GM21526 (cell line): ENCODE measurements around the gene TMEM121B.

Experiments
- ATAC-seq: cut with Tn5 transposase; IDR thresholded peaks from one replicate; pipeline ENCODE4 v1.9.1; 2021; ENCODE audit warnings: moderate library complexity; ENCODE audit not compliant: unreplicated experiment, low FRiP score

TMEM121B gene

DNA sequence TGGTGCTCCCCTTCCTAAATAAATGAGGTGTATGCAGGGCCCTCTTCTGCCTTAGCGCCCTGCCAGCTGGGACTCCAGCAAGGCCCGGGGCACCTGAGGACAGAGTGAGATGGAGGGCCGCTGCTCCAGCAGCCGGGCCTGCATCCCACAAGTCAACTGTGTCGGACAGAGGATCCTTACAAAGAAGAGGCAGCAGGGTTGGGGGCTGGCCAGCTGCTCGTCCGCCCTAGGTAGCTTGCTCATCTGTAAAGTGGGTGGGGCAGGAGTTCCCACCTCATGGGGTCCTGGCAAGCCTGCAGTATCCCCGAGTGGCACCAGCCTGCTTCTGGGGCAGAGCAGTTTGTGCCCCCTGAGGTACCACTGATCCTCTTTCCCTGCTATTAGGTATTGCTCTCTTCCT, 7.6 kb downstream of the TMEM121B start:
- no peak for ATAC-seq

DNA sequence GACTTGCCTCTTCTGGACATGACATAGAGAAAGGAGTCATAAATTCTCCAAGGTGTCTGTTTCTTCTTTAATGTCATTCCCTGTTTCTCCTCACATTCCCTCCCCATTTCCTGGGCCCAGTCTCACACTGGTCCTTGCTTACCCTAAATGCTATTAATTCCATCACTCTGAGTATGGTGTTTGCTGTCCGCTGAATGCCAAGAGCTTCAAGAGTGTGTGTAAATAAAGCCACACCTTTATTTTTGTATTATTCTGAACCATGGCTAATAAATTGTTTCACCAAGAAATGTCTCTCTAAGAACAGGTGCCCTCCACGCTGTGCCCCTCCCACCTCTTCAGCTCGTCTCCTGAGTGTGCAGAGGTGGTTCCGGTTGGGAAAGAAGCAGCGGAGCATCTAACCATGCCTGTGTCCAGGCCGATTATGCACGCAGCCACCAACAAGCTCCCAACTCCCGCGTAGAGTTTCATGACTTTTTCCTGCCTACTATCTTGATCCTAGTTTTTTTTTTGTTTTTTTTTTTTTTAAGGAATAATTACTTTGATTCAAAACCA, 8.6 kb downstream of the TMEM121B start:
- no peak for ATAC-seq

DNA sequence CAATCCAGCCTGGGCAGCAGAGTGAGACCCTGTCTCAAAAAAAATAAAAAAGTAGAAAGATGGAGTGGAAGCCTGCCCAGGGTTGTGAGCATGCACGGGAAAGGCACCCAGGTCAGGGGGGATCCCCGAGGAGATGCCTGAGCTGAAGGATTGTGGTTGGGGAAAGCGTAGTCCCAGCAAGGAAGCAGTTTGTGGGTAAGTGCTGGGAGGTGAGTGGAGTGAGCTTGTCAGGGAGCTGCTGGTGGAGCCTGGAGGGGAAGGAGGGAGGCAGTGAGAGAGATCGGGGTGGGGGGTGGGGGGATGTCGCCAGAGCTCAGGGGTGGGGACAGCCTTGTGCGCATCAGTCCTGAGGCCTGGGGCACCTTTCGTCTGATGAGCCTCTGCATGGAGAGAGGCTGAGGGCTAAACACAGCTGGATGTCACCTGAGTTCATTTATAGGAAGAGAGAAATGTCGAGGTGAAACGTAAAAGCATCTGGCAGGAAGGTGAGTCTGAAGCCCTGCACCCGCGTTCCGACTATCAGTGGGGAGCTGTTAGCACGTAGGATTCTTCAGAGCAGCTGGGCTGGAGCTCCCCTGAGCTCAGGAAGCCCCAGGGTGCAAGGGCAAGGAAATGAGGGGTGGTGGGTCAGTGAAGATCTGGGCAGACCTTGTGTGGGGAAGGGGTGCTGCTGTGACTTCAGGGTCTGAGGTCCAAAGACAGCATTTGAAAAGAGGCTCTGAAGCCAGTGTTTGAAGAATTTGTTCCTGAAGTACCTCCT, 10.2 kb downstream of the TMEM121B start:
- ATAC-seq: no peak

DNA sequence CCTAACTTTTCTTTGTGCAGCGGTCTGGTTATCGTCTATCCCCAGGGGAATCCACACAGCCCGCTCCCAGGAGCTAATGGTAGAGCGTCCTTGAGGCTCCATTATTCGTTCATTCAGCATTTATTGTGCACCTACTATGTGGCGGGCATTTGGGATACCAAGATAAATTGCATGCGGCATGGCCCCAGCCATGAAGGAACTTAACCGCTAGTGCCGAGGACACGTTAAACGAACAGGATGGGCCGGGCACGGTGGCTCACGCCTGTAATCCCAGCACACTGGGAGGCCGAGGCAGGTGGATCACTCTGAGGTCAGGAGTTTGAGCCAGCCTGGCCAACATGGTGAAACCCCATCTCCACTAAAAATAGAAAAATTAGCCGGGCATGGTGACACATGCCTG, 11.2 kb downstream of the TMEM121B start:
- ATAC-seq: no peak

DNA sequence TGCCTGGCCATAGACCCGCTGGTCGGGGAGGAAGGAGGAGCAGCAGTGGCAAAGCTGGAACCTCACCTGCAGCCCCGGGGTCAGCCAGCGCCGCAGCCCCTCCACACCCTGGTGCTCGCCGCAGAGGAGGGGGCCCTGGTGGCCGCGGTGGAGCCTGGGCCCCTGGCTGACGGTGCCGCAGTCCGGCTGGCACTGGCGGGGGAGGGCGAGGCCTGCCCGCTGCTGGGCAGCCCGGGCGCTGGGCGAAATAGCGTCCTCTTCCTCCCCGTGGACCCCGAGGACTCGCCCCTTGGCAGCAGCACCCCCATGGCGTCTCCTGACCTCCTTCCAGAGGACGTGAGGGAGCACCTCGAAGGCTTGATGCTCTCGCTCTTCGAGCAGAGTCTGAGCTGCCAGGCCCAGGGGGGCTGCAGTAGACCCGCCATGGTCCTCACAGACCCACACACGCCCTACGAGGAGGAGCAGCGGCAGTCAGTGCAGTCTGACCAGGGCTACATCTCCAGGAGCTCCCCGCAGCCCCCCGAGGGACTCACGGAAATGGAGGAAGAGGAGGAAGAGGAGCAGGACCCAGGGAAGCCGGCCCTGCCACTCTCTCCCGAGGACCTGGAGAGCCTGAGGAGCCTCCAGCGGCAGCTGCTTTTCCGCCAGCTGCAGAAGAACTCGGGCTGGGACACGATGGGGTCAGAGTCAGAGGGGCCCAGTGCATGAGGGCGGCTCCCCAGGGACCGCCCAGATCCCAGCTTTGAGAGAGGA, 11.9 kb downstream of the TMEM121B start:
- ATAC-seq: no peak

DNA sequence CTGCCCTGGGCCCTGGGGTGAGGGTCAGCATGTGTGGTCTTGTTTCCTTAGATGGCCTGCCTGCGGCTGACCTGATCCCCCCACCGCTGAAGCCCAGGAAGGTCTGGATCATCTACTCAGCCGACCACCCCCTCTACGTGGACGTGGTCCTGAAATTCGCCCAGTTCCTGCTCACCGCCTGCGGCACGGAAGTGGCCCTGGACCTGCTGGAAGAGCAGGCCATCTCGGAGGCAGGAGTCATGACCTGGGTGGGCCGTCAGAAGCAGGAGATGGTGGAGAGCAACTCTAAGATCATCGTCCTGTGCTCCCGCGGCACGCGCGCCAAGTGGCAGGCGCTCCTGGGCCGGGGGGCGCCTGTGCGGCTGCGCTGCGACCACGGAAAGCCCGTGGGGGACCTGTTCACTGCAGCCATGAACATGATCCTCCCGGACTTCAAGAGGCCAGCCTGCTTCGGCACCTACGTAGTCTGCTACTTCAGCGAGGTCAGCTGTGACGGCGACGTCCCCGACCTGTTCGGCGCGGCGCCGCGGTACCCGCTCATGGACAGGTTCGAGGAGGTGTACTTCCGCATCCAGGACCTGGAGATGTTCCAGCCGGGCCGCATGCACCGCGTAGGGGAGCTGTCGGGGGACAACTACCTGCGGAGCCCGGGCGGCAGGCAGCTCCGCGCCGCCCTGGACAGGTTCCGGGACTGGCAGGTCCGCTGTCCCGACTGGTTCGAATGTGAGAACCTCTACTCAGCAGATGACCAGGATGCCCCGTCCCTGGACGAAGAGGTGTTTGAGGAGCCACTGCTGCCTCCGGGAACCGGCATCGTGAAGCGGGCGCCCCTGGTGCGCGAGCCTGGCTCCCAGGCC, 12.7 kb downstream of the TMEM121B start:
- no peak for ATAC-seq

DNA sequence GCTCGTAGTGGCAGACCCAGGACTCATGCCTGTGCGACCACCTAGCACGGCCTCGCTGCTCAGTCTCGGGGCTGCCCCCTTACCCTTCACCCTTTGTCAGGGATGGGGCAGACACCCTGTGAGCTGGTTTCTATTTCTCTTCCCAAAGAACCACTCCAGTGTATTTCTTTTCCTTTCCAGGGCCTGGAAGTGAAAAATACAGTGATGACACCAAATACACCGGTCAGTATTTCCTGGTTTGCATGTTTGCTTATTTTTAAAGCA, 13.7 kb downstream of the TMEM121B start:
- ATAC-seq: no peak

DNA sequence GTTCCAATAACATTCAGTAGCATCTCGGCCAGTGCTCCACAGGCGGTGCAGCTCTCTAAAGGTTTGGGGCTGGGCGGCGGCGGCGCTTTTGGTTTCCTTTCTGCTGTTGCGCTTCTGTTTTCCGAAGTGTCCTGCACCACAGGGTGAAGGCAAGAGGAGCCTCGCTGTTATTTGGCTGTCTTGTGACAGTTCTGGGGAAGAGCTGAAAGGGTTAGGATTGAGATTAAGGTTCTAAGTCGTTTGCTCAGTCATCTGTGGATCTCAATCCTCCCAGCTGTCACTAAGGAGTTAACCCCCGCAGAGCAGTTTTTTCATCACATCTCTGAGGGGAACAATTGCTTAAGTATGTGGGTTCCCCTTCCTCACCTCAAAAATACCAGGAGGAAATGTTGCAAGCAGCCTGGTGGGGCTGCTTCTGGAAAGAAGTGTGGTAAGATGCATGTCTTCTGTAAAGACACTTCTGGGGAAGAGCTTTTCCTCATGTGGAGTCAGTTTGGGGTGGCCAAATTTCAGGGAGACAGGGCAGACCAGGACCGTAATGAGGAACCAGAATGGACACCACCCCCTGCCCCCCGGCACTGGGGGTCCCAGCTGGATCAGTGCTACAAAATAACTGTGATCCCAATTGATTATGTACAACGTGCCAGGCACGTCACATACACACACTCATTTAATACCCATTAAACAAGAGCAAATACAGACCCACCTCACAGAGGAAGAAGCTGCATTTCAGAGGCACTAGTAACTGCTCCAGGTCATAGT, 14.2 kb downstream of the TMEM121B start:
- ATAC-seq: no peak

DNA sequence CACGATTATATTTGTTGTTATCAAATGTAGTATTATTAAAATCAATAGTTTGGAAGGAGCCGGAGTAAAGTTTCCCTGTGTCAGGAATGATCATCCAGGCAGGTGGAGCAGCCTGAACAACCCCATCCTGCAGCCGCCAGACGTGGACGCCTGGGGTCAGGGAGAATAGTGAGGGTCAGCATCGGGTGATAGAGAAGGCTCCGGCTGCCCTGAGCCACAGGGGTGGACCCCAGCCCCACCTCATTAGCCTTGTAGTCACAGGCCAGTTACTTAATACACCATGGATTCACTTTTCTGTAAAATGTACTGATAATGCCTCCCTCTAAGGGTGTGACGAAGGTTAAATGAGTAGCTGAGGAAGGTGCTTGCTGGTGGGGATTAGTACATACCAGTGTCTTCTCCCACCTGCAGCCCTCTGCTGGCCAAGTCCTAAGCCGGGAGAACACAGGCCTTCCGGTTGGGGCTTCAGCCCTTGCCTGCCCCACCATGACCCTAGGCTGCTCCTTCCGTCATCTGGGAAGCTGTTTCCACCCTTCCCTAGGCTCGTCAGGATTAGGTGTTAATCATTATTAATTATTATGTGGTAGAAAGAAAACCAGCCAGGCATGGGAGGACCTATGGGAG, 14.9 kb downstream of the TMEM121B start:
- ATAC-seq: no peak

DNA sequence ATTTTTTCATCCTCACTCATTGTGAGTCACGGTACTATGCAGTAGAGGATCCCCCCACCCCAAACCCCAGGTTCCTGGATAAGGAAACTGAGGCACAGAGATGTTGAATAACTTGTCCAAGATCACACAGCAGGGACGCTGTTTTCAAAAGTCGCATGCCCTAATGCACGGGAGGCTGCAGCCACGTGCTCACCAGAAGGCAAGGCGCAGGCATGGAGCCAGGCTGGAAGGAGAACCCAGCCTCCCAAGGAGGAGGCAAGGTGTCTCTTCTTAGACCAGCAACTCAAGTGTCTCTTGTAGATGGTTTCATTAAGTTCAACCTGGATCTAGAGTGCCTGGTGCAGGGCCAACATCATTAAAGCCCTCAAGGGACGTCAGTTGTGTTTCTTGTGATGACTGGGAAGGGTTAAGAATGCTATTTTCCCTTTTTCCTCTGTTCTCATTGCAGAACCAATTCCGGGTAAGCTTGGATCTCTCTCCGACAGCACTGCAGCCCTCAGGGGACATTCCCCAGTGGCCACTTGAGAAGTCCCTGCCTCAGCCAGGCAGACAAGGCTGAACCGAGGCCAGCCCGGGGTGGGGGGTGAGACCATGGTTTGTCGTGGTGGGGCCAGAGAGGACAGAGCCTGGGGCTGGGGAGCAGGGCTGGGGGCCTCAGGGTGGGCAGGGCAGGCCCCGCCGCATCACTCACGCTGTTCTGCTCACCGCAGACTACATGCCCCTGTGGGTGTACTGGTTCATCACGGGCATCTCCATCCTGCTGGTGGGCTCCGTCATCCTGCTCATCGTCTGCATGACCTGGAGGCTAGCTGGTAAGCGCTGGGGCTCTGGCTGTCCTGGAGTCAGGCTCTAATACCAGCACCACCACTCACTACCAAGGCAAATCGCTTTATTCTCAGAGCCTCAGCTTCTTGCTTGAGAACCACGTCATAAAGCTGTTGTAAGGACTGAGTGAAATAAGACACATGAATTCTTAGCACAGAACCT, 15.7 kb downstream of the TMEM121B start:
- no peak for ATAC-seq

DNA sequence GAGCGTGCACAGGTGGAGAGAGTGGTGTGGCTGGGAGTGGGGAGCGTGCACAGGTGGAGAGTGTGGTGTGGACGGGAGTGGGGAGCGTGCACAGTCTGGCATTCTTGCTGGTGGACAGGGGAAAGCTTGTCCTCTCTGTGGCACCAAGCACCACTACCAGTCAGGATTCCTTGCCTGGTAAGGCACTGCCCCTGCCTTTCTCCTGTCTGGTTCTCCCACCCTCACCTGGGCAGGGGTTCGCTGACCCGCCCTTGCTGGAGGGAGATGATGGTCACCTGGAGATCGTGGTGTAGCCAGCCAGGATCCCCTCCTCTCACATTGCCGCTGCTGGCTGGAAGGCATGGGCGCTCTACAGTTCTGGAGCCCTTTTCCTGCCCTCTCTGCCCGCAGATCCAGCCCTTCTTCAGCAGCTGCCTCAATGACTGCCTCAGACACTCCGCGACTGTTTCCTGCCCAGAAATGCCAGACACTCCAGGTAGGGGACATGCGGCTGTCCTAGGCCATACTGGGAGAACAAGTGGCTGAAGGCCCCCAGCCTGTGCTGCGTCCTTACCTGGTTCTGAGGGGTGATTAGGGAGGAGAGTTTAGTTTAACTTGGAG, 16.7 kb downstream of the TMEM121B start:
- ATAC-seq: no peak

DNA sequence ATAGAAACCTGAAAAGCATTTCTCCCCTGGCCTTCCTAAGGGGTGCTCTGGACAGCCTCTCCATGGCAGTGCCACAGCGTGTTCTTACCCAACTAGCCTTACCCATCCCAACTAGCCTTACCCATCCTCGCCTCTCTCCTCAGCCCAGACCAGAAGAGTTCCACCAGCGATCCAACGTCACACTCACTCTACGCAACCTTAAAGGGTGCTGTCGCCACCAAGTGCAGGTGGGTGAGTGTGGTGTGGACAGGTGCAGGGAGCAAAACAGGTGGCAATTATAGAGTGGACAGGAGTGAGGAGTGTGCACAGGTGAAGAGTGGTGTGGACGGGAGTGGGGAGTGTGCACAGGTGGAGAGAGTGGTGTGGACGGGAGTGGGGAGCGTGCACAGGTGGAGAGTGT, 17.8 kb downstream of the TMEM121B start:
- ATAC-seq: no peak

DNA sequence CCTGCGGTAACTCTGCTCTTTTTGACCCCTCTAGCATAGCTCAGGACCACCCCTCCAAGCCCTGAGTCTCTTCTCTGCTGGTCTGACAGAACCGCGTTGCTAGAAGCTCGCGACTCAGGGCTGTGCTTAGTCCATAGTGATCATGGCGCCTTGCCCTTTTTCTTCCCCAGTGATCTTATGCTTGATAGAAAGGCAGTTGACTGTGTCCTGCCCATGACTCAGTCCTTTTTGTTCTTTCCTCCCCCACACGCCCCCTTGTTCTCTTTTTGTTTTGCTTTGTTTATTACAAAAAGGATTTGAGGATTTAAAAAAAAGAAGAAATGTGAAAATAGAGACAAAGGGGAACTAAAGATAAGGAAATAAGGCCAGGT, 18.9 kb downstream of the TMEM121B start:
- no peak for ATAC-seq

DNA sequence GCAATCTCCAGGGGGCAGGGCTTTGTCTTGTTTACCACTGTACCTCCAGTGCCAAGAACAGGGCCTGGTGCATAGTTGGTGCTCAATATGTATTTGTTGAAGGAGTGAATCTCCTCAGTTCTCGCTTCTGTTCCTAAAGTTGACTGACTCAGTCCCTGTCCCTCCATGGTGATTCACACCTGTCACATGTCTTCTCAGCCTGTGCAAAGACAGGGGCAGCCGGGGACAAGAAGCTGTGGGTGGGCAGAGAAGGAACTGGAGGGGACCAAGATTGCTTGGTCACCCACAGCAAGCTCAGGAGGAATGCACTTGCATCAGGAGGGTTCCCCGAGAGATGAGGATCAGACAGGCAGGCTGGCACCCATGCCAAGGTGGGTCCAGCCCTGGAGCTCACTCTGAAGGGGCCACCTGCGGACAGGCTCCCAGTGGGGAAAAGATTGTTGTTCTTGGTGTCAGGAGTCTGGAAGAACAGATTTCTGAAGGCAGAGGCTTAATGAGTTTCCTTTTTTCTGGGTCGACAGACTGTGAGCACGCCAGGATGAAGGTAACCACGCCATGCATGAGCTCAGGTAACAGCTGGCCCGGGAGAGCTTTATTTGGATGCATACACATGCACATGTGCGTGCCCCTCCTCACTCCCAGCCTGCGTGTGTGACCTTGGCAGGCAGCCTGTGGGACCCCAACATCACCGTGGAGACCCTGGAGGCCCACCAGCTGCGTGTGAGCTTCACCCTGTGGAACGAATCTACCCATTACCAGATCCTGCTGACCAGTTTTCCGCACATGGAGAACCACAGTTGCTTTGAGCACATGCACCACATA, 19.5 kb downstream of the TMEM121B start:
- ATAC-seq: no peak

DNA sequence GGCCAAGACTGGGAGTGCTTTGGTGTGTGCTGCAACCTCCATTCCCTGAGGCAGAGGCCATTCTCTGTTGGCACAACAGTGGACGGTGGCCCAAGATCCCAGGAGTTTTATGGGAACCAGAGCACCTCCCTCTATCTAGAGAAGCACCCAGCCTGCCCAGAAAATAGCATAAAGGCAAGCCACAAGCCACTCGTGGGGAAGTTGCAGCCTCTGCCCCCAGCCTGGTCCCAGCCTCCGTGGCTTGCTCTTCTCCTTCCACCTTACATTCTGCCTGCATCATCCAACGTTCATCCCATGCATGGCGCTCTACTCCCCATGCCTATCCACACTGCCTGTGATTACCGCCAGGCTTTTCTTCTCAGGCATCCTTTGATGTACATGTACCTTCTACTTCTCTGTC, 20.5 kb downstream of the TMEM121B start:
- no peak for ATAC-seq

DNA sequence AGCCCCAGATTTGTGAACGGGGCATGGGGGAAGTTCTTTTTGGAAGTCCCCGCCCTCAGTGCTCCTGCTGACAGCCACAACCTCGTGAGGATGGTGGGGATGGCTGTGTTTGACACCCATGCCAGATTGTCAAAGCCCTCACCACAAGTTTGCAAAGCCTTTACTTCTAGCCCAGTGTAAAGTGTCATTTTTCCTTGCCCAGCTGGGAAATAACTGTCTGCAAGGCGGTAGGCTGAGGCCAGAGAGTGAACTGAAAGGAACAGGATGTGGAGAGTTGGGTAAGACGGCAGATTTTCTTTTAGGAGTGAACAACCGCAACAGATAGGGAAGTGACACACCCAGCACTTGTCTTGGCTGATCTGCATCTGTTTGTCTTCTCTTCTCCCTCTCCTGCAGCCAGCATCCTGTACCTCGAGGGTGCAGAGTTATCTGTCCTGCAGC, 22.8 kb downstream of the TMEM121B start:
- ATAC-seq: no peak

DNA sequence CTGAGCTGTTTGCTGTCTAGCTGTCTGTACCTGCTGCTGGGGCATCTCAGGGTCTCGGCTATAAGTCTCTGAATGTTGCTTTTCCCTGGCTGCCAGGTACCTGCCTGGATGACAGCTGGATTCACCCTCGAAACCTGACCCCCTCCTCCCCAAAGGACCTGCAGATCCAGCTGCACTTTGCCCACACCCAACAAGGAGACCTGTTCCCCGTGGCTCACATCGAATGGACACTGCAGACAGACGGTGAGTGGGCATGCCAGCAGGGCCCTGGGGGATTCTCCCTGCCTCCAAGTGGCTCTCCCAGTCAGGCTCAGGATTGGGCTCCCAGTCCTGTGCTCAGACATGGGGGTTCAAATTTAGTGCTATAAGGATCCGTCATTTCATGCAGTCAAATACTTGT, 23.5 kb downstream of the TMEM121B start:
- no peak for ATAC-seq

DNA sequence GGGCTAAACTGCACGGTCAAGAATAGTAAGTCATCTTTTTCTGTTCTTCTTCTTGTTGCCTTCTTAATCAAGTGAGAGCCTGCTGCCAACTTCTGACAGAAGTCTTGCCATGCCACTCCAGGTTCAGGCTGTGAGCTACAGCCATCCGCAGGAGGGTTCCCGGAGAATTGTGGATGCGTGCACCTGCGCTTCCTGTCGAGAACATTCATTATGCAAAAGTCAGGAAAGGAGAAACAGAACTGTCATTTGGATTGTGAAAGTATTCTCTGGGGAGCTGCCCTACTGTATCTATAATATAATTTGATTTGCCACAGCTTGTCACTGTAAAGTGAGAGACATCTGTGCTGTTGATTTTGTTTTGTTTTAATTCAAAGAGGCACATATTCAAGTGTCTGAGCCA, 24.1 kb downstream of the TMEM121B start:
- ATAC-seq: no peak
